Hepatocyte (in vitro differentiated cells): ENCODE measurements around the gene TRMT13.

Experiments
- CTCF ChIP-seq: fragments of 200-600 bp; sonication (generic); IDR thresholded peaks from 2 replicates; pipeline ENCODE4 v1.5.1; 2016; ENCODE audit warnings: antibody characterized with exemption, mild to moderate bottlenecking; ENCODE audit not compliant: poor library complexity
- EZH2 ChIP-seq: fragments of 200-600 bp; sonication (generic); IDR thresholded peaks from 2 replicates; pipeline ENCODE4 v1.6.1; 2016; ENCODE audit warnings: antibody characterized with exemption, mild to moderate bottlenecking, borderline replicate concordance

- TF ChIP-seq CTCF = no peak
- TF ChIP-seq EZH2 = no peak
These were observed at the start of gene TRMT13, which contains the start of gene SASS6 for GRCh38 chr1:100132566-100133477.
